Spinal cord (tissue), 10 donors: Measurements from ENCODE around the gene EXOC6B. TPM values are rescaled to one million over a fixed set of nuclear protein-coding genes. Genes with fewer than 3 reads are reported as not detected.

ENCODE experiments used
- DNase-seq, 6 donors: peaks; one replicate each; pipeline versions ENCODE4 v3.0.0 to v3.0.0-alpha.2; 2013 to 2015; ENCODE audit warnings: low spot score in 6 of 6, low read depth in 4 of 6
- H3K27ac ChIP-seq: one replicate; pipeline ENCODE4 v1.5.1; 2013; ENCODE audit warnings: low read depth, low read length, control low read depth
- H3K27me3 ChIP-seq: one replicate; pipeline ENCODE4 v1.6.1; 2013; ENCODE audit warnings: low read length; ENCODE audit not compliant: control insufficient read depth, insufficient read depth
- H3K36me3 ChIP-seq: one replicate; pipeline ENCODE4 v1.6.1; 2013; ENCODE audit warnings: low read length; ENCODE audit not compliant: control insufficient read depth, insufficient read depth
- H3K4me1 ChIP-seq: one replicate; pipeline ENCODE4 v1.6.1; 2013; ENCODE audit warnings: low read length; ENCODE audit not compliant: control insufficient read depth, insufficient read depth
- H3K4me3 ChIP-seq: one replicate; pipeline ENCODE4 v1.5.1; 2013; ENCODE audit warnings: low read depth, low read length, control low read depth
- H3K9me3 ChIP-seq: one replicate; pipeline ENCODE4 v1.6.1; 2013; ENCODE audit warnings: low read length; ENCODE audit not compliant: control insufficient read depth, insufficient read depth
- WGBS: methylation state at CpG from one replicate; pipeline ENCODE4 v1.1.5; 2013; ENCODE audit warnings: missing lambda C conversion rate; ENCODE audit not compliant: insufficient coverage; 5-methylcytosine and 5-hydroxymethylcytosine counted together
- polyA plus RNA-seq, 2 donors: library from polyadenylated mRNA; unstranded; fragments of 120-200 nt; gene quantifications; one replicate each; pipeline ENCODE4 v1.2.1, GENCODE V29; 2013; ENCODE audit not compliant: insufficient read length in 2 of 2
- total RNA-seq, 2 donors: library from RNA; depleted of rRNA in 1 of 2; stranded (reverse); fragments of 120-200 nt in 1 of 2; fragments of >200 nt in 1 of 2; gene quantifications; one replicate each; pipeline versions ENCODE4 v1.2.3 to v1.2.4, GENCODE V29; 2013 to 2014
- donor health status: healthy.

EXOC6B gene
- total and polyA plus RNA-seq, 4 donors = 29.4 to 76.8 (median 38.0) TPM

GRCh38 chr2:72178551-72178950, 647.3 kb downstream of the EXOC6B start:
- H3K27ac ChIP-seq = no peak overlapping the region
- peaks cover 5% of the 10 kb centered on the region for H3K4me1 ChIP-seq
- WGBS = 83% methylated on average over 1 of the region's 2 CpGs
- no peaks in the 10 kb centered on the region for H3K9me3 ChIP-seq
- no peak for DNase-seq
- H3K4me3 ChIP-seq = no peak overlapping the region
- H3K27me3 ChIP-seq = no peaks in the 10 kb centered on the region
- H3K36me3 ChIP-seq = peaks cover 10% of the 10 kb centered on the region

- peaks cover 5% of the 10 kb centered on the region for H3K4me1 ChIP-seq
- H3K27me3 ChIP-seq = no peaks in the 10 kb centered on the region
- H3K36me3 ChIP-seq = peaks cover 10% of the 10 kb centered on the region
- no peak for DNase-seq
- H3K9me3 ChIP-seq = no peaks in the 10 kb centered on the region
- H3K4me3 ChIP-seq = no peak overlapping the region
- WGBS = 100% methylated on average over 1 of the region's 1 CpG
- no peak overlapping the region for H3K27ac ChIP-seq
Measured at GRCh38 chr2:72176281-72176680, 649.6 kb downstream of the EXOC6B start.

GRCh38 chr2:72175636-72176035, 650.2 kb downstream of the EXOC6B start:
- H3K4me3 ChIP-seq = no peak overlapping the region
- WGBS = no CpG with 5 or more reads among the region's 4 CpGs
- H3K27me3 ChIP-seq = no peaks in the 10 kb centered on the region
- DNase-seq = no peak
- peaks cover 5% of the 10 kb centered on the region for H3K4me1 ChIP-seq
- no peak overlapping the region for H3K27ac ChIP-seq
- no peaks in the 10 kb centered on the region for H3K9me3 ChIP-seq
- H3K36me3 ChIP-seq = peaks cover 10% of the 10 kb centered on the region

GRCh38 chr2:72173640-72174321, 652.1 kb downstream of the EXOC6B start:
- H3K9me3 ChIP-seq = peaks cover 2% of the 10 kb centered on the region
- 42% methylated on average over 3 of the region's 8 CpGs for WGBS

GRCh38 chr2:72172478-72172877, 653.4 kb downstream of the EXOC6B start:
- WGBS = no CpG with 5 or more reads among the region's 2 CpGs
- H3K4me3 ChIP-seq = no peak overlapping the region
- H3K9me3 ChIP-seq = peaks cover 5% of the 10 kb centered on the region
- no peaks in the 10 kb centered on the region for H3K27me3 ChIP-seq
- peaks cover 2% of the 10 kb centered on the region for H3K36me3 ChIP-seq
- H3K27ac ChIP-seq = no peak overlapping the region
- H3K4me1 ChIP-seq = peaks cover 5% of the 10 kb centered on the region
- DNase-seq = no peak

More at GRCh38 chr2:72173640-72174321, 652.1 kb downstream of the EXOC6B start:
- Histone ChIP-seq H3K27me3 (no peaks in the 10 kb centered on the region), H3K36me3 (peaks cover 6% of the 10 kb centered on the region), H3K4me1 (peaks cover 5% of the 10 kb centered on the region), H3K27ac (no peak overlapping the region), H3K4me3 (no peak overlapping the region)
- no peak for DNase-seq

- no peak for DNase-seq
- Histone ChIP-seq H3K27me3 (no peaks in the 10 kb centered on the region), H3K9me3 (peaks cover 5% of the 10 kb centered on the region), H3K4me3 (no peak overlapping the region), H3K36me3 (no peaks in the 10 kb centered on the region), H3K4me1 (no peaks in the 10 kb centered on the region), H3K27ac (no peak overlapping the region)
- no CpG with 5 or more reads among the region's 3 CpGs for WGBS
Measured at GRCh38 chr2:72166279-72166678, 659.6 kb downstream of the EXOC6B start.

- no CpG with 5 or more reads among the region's 3 CpGs for WGBS
Measured at GRCh38 chr2:72165792-72166191, 660.0 kb downstream of the EXOC6B start.

GRCh38 chr2:72162574-72162973, 663.3 kb downstream of the EXOC6B start:
- H3K4me1 ChIP-seq = peaks cover 18% of the 10 kb centered on the region
- H3K27me3 ChIP-seq = peaks cover 2% of the 10 kb centered on the region
- no peaks in the 10 kb centered on the region for H3K9me3 ChIP-seq
- H3K4me3 ChIP-seq = no peak overlapping the region
- WGBS = 89% methylated on average over 3 of the region's 5 CpGs
- DNase-seq = no peak
- no peaks in the 10 kb centered on the region for H3K36me3 ChIP-seq
- no peak overlapping the region for H3K27ac ChIP-seq

More at GRCh38 chr2:72165792-72166191, 660.0 kb downstream of the EXOC6B start:
- no peak overlapping the region for H3K4me3 ChIP-seq
- H3K4me1 ChIP-seq = no peaks in the 10 kb centered on the region
- peaks cover 2% of the 10 kb centered on the region for H3K27me3 ChIP-seq
- peaks cover 5% of the 10 kb centered on the region for H3K9me3 ChIP-seq
- no peaks in the 10 kb centered on the region for H3K36me3 ChIP-seq
- no peak for DNase-seq
- H3K27ac ChIP-seq = no peak overlapping the region

- H3K27me3 ChIP-seq = peaks cover 16% of the 10 kb centered on the region
- peaks cover 20% of the 10 kb centered on the region for H3K4me1 ChIP-seq
- H3K9me3 ChIP-seq = no peaks in the 10 kb centered on the region
- H3K4me3 ChIP-seq = no peak overlapping the region
- WGBS = 77% methylated on average over 7 of the region's 12 CpGs
- no peak overlapping the region for H3K27ac ChIP-seq
- peak in 1 of 6 donors; percentile 39 for DNase-seq
- H3K36me3 ChIP-seq = peaks cover 1% of the 10 kb centered on the region
Measured at GRCh38 chr2:72159211-72159993, 666.4 kb downstream of the EXOC6B start.
